PFSK-1 (cell line): ENCODE measurements around the gene TYMP.
A peak's percentile ranks its signal among the peaks of the same experiment; 100 is the strongest.

Experiments used
- FOXP2 ChIP-seq: optimal IDR thresholded peaks from 2 replicates; pipeline ENCODE3; 2011; ENCODE audit warnings: borderline replicate concordance, control low read depth, inconsistent platforms; ENCODE audit not compliant: insufficient read depth; ENCODE audit errors: extremely low read length, extremely low read depth
- POLR2AphosphoS5 ChIP-seq: IDR thresholded peaks from 2 replicates; pipeline ENCODE4 v1.6.1; 2012; ENCODE audit warnings: low read depth, mild to moderate bottlenecking, control low read depth, low read length, moderate library complexity
- REST ChIP-seq, 2 experiments: IDR thresholded peaks; 2 replicates each; pipeline versions ENCODE4 v1.6.1 to v1.8.0; 2011 to 2012; ENCODE audit warnings: low read depth in 2 of 2, low read length in 2 of 2, control low read depth in 1 of 2, inconsistent platforms in 1 of 2, mild to moderate bottlenecking in 1 of 2, moderate library complexity in 1 of 2; ENCODE audit not compliant: insufficient read depth in 1 of 2
- SIN3A ChIP-seq: IDR thresholded peaks from 2 replicates; pipeline ENCODE4 v1.6.1; 2012; ENCODE audit warnings: mild to moderate bottlenecking, low read length, moderate library complexity, borderline replicate concordance; ENCODE audit not compliant: insufficient read depth
- TAF1 ChIP-seq: IDR thresholded peaks from 2 replicates; pipeline ENCODE4 v1.6.1; 2012; ENCODE audit warnings: low read length, control low read depth, borderline replicate concordance; ENCODE audit not compliant: insufficient read depth

The TYMP gene

GRCh38 chr22:50526108-50526833 is 3.5 kb downstream of the TYMP start:
- no peak for TF ChIP-seq TAF1
- TF ChIP-seq REST (IDR thresholded peaks at IDR 0.05; ENCODE audit: insufficient read depth in 1 of 2, low read depth in 2 of 2, low read length in 2 of 2), result 0 out of 4 replicates have a peak, but pooled peaks of 1 of the 2 experiments have one; percentile 2
- TF ChIP-seq FOXP2, result no peak
- TF ChIP-seq POLR2AphosphoS5, result no peak
- TF ChIP-seq SIN3A, result no peak

- 0 out of 4 replicates have a peak, but pooled peaks of 1 of the 2 experiments have one; percentile 9 for TF ChIP-seq REST (IDR thresholded peaks at IDR 0.05; ENCODE audit: insufficient read depth in 1 of 2, low read depth in 2 of 2, low read length in 2 of 2)
- TF ChIP-seq FOXP2, result no peak
Observed at GRCh38 chr22:50525858-50526107, 4.0 kb downstream of the TYMP start.

DNA sequence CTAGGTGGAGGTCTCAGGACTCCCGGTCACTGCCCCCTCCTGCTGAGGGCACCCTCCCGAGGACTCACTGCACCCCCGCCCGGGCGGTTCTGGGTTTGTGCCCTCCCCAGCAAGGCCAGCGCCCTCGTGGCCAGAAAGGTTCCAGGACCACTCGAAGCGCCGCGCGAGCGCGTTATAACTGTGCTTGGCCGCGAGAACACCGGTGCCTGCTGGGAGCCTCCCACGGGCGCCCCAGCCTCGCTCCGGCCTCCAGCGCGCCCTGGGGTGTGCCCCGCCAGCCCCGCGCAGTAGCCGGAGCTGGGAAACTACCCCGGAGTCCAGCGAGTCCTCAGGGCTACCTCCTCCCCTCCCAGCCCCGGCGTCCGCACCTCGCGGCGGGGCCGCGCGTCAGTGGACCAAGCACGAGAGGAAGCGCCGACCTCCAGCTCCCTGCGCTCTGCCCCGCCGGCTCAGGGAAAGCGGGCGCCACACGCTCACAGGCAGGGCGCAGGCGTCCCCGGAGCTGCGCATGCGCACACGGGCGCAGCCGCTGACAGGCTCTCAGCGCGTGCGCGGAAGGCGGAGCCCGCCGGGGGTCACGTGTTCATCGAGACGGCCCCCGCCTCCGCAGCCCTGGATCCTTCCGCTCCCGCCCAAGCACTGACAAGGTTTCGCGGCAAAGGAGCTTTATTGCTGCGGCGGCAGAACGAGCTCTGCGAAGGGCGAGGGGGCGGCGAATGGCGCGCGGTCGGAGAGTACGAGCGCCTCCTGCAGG is 4.5 kb downstream of the TYMP start, which contains the start of gene SCO2:
Gene SCO2 (minus strand): TSS at position 495 of the 754 bp plus-strand sequence. CDS start 1,187 bp downstream, outside the sequence.
- TF ChIP-seq POLR2AphosphoS5, result peak; percentile 73
- TF ChIP-seq REST (IDR thresholded peaks at IDR 0.05; ENCODE audit: insufficient read depth in 1 of 2, low read depth in 2 of 2, low read length in 2 of 2), result no peak
- peak; percentile 13; the same call in 1 of the 2 replicates for TF ChIP-seq SIN3A
- TF ChIP-seq FOXP2, result no peak
- peak; percentile 85; the same call in 1 of the 2 replicates for TF ChIP-seq TAF1

- TF ChIP-seq FOXP2, result no peak
Observed at GRCh38 chr22:50524676-50525103, 5.1 kb downstream of the TYMP start.

DNA sequence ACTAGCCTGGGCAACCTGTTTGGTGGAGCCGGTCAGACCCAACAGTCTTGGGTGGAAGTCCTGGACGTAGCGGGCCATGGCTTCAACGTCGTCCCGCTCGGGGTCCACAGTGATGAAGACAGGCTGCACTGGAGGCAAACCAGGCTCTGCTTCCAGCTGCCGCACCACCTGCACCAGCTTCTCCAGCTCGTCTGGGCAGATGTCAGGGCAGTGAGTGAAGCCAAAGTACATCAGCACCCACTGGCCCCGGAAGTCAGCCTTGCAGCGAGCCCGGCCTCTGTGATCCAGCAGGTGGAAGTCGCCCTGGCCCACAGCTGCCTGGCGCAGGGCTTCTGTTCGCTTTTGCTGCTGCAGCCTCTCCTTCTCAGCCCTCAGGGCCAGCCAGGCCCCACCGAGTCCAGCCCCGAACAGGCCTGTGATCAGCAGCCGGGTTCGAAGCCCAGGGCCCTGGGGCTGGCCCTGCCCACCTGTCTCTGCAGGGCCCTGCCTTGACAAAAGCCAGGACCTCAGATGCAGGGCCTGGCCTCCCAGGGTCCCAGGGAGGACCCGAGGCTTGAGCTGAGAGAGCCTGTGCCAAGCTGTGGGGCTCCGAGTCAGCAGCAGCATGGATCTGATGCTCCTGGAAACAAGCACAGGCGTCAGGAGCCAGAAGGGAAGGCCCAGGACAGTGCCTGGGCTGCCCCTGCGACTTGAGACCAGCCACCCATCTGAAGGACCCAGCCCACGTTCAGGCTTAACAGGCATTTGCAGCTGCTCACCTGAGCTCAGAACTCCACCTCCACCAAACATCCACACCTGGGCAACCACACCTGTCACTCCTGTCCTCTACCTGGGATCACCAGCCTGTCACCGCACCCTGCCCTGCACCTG is 5.8 kb downstream of the TYMP start:
- no peak for TF ChIP-seq FOXP2

GRCh38 chr22:50523458-50523805 is 6.4 kb downstream of the TYMP start:
- TF ChIP-seq POLR2AphosphoS5, result no peak
- no peak for TF ChIP-seq FOXP2
- TF ChIP-seq SIN3A, result no peak
- no peak for TF ChIP-seq TAF1
- no peak for TF ChIP-seq REST (IDR thresholded peaks at IDR 0.05; ENCODE audit: insufficient read depth in 1 of 2, low read depth in 2 of 2, low read length in 2 of 2)
